ENCODE results near the gene BEGAIN. TPM values are rescaled to one million over a fixed set of nuclear protein-coding genes. Genes with fewer than 3 reads are reported as not detected.

BEGAIN gene
- total RNA-seq, 4 donors from 2014 or later = 0.25 to 0.49 (median 0.26) TPM; not detected in 1

- ATAC-seq (no peak), DNase-seq (no peak)
- in situ Hi-C loops (cut with MboI; ENCODE audit: low sequenced_read_pairs in 4 of 4) (no loop called here), intact Hi-C loops (cut with DNase I; ENCODE audit: low total_unique reads) (loop anchor here (10.0 kb wide), 1 partner anchor 91 kb away; no protein-coding TSS in a partner anchor)
- TF ChIP-seq CTCF (IDR thresholded peaks at IDR 0.05 in 4 of 5, conservative IDR thresholded peaks at IDR 0.05 in 1 of 5) (no peak), POLR2A (IDR thresholded peaks at IDR 0.05) (no peak)
- peaks cover 15 to 41% (median 32%) of the 10 kb centered on the region in 3 donors for H3K27me3 ChIP-seq
- peaks cover 0 to 5% of the 10 kb centered on the region in 2 donors for H3K4me1 ChIP-seq
- no peak overlapping the region for H3K4me3 ChIP-seq
- no peaks in the 10 kb centered on the region for H3K36me3 ChIP-seq
- no peak overlapping the region for H3K27ac ChIP-seq
- no peaks in the 10 kb centered on the region for H3K9me3 ChIP-seq
Measured at GRCh38 chr14:100566119-100566518, 21.1 kb downstream of the BEGAIN start.

- peaks cover 15 to 39% (median 27%) of the 10 kb centered on the region in 3 donors for H3K27me3 ChIP-seq
Measured at GRCh38 chr14:100565650-100566049, 21.6 kb downstream of the BEGAIN start.

GRCh38 chr14:100564512-100564911, 22.7 kb downstream of the BEGAIN start:
- DNase-seq (no peak), ATAC-seq (no peak)
- H3K4me3 ChIP-seq = no peak overlapping the region
- peaks cover 0 to 5% of the 10 kb centered on the region in 2 donors for H3K4me1 ChIP-seq
- intact Hi-C loops (cut with DNase I; ENCODE audit: low total_unique reads) = loop anchor here (10.0 kb wide), 1 partner anchor 90 kb away; no protein-coding TSS in a partner anchor
- peaks cover 12 to 28% (median 20%) of the 10 kb centered on the region in 3 donors for H3K27me3 ChIP-seq
- no peak overlapping the region for H3K27ac ChIP-seq
- H3K36me3 ChIP-seq = no peaks in the 10 kb centered on the region
- TF ChIP-seq CTCF (IDR thresholded peaks at IDR 0.05 in 4 of 5, conservative IDR thresholded peaks at IDR 0.05 in 1 of 5) (no peak), POLR2A (IDR thresholded peaks at IDR 0.05) (no peak)
- H3K9me3 ChIP-seq = no peaks in the 10 kb centered on the region
- in situ Hi-C loops (cut with MboI; ENCODE audit: low sequenced_read_pairs in 4 of 4) = no loop called here

More at GRCh38 chr14:100565650-100566049, 21.6 kb downstream of the BEGAIN start:
- H3K9me3 ChIP-seq = no peaks in the 10 kb centered on the region
- TF ChIP-seq POLR2A (IDR thresholded peaks at IDR 0.05) (no peak), CTCF (IDR thresholded peaks at IDR 0.05 in 4 of 5, conservative IDR thresholded peaks at IDR 0.05 in 1 of 5) (no peak)
- peaks cover 0 to 5% of the 10 kb centered on the region in 2 donors for H3K4me1 ChIP-seq
- in situ Hi-C loops (cut with MboI; ENCODE audit: low sequenced_read_pairs in 4 of 4) = no loop called here
- no peaks in the 10 kb centered on the region for H3K36me3 ChIP-seq
- intact Hi-C loops (cut with DNase I; ENCODE audit: low total_unique reads) = loop anchor here (10.0 kb wide), 1 partner anchor 91 kb away; no protein-coding TSS in a partner anchor
- no peak overlapping the region for H3K4me3 ChIP-seq
- DNase-seq = no peak
- no peak for ATAC-seq
- no peak overlapping the region for H3K27ac ChIP-seq

GRCh38 chr14:100562751-100563150, 24.5 kb downstream of the BEGAIN start:
- DNase-seq (no peak), ATAC-seq (no peak)
- Histone ChIP-seq H3K27ac (no peak overlapping the region), H3K36me3 (no peaks in the 10 kb centered on the region), H3K27me3 (peaks cover 3 to 16% (median 7%) of the 10 kb centered on the region in 3 donors), H3K4me3 (no peak overlapping the region), H3K4me1 (peaks cover 0 to 5% of the 10 kb centered on the region in 2 donors), H3K9me3 (no peaks in the 10 kb centered on the region)
- no peak for TF ChIP-seq CTCF (IDR thresholded peaks at IDR 0.05 in 4 of 5, conservative IDR thresholded peaks at IDR 0.05 in 1 of 5)
- no peak for TF ChIP-seq POLR2A (IDR thresholded peaks at IDR 0.05)
- intact Hi-C loops (cut with DNase I; ENCODE audit: low total_unique reads) = loop anchor here (10.0 kb wide), 1 partner anchor 88 kb away; no protein-coding TSS in a partner anchor
- in situ Hi-C loops (cut with MboI; ENCODE audit: low sequenced_read_pairs in 4 of 4) = no loop called here

All from gastrocnemius medialis (tissue), 4 donors.